ENCODE data around the gene SNX8.

The SNX8 gene

GRCh38 chr7:2242541-2243429, 71.5 kb downstream of the SNX8 start:
- DNase-seq = no peak

GRCh38 chr7:2241580-2242540, 72.4 kb downstream of the SNX8 start, which contains the start of the genes MRM2 and NUDT1:
Gene MRM2 (minus strand): TSS chr7:2242205. CDS start chr7:2242169, 36 bp downstream.
Gene NUDT1 (plus strand): TSS chr7:2242226. CDS start chr7:2244575, 2,349 bp downstream.
- peak; percentile 67 to 77 for DNase-seq

DNA sequence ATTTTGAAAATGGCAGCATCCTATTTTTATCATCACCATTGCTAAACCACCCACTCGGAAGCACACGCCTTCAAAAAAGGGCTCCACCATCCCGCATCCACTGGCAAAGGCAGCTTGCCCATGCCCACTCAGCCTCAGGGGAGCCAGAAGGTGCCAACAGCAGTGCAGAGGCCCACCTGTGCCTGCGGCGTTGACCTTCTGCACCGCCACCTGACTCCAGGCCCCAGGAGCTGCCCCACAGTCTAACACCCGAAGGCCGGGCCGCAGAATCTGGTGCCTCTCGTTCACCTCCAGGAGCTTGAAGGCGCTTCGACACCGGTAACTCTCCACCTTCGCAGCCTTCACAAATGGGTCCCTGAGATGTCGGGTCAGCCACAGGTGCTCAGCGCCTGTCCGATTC, 75.0 kb downstream of the SNX8 start:
- DNase-seq = no peak

DNA sequence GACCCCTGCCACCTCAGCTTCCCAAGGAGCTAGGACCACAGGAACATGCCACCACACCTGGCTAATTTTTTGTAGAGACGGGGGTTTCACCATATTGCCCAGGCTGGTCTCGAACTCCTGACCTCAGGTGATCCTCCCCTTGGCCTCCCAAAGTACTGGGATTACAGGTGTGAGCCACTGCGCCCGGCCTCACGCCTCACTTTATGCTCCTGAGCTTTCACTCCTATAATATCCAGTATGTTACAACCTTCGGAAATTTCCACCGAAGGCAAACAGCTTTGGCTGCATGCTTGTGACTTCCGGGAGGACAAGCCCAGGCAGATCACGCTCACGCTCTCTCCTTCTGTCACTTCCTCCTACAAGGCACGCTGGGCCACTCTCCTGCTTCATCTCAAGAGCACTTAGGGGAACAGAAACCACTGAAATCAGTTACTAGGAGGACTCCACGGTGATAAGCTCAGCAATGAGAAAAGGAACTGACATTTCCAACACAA, 77.1 kb downstream of the SNX8 start:
- peak; percentile 33 to 53 for DNase-seq

GRCh38 chr7:2233926-2234325, 80.3 kb downstream of the SNX8 start:
- no peak for DNase-seq

DNA sequence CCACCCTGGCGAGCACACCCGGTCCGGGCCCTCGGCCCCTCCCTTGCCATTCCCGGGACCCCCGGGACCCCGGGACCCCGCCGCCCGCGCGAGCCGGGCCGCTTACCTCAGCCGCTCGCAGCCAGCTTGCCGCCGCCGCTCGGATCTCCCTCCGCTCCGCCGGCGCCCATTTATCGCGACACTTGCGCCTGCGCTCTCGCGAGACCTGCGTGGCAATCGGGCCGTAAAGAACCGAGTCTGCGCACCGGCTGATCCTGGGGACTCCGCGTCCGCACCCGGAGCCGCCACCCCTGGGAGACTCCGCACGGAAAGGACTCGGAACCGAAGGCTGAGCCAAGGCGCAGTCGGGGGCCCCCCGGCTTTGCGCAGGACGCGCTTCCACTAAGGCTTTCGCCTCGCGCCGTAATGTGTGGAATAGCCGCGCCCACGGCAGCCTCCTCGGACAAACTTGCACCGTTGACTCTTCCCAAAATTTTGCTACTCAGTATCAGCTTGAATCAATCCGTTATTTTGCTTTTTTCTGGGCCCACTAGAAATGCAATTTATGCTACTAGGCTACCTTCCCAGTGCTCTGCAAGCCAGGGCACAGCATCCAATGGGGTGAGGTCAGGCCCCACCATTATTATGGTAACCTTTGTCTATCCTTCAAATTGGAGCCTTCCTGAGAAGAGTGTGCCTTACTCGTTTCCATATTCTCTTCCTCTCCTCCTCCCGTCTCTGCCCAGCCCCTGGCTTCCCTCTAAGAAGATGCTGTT, 81.3 kb downstream of the SNX8 start, which contains the start of gene MAD1L1:
Gene MAD1L1 (minus strand): TSS at position 180 of the 755 bp plus-strand sequence. CDS start 2,812 bp downstream, outside the sequence.
- DNase-seq = peak; percentile 64 to 79

- DNase-seq = no peak
These were observed 82.1 kb downstream of the SNX8 start for GRCh38 chr7:2231992-2232765.

- DNase-seq = no peak
These were observed 83.4 kb downstream of the SNX8 start for GRCh38 chr7:2230882-2231281.

- no peak for DNase-seq
These were observed 84.0 kb downstream of the SNX8 start for GRCh38 chr7:2230226-2230625.

GRCh38 chr7:2229467-2229866, 84.8 kb downstream of the SNX8 start:
- no peak for DNase-seq

DNA sequence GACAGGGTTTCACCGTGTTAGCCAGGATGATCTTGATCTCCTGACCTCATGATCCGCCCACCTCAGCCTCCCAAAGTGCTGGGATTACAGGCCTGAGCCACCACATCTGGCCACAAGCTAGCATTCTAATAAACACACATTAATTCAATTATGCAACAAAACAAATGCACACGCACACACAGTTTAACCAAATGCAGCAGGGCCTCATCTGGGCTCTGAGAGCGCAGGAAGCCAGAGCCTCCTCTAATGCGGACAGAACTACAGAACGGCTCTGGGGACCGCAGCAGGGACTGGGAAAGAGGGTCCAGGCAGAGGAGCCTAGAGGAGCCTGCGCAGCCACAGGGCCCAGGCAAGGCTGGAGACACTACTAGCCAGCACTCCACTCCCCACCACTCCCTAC, 85.3 kb downstream of the SNX8 start:
- DNase-seq = no peak

GRCh38 chr7:2227699-2228098, 86.5 kb downstream of the SNX8 start:
- no peak for DNase-seq

DNA sequence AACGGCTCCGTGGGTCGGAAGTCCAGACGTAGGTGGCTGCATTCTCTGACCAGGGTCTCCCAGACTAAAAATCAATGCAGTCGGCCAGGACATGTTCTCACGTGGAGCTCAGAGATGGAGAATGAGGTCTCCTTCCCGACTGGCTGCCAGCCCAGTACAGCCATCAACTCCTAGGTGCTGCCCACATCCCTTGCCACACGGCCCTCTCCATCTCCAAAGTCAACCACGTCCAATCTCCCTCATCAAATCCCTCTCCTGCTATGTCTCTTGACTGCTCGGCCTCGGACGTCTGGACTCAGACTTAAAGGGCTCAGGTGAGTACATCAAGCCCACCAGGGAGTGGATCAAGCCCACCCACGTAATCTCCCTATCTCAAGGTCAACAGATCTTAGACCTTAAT, 88.4 kb downstream of the SNX8 start:
- no peak for DNase-seq

DNA sequence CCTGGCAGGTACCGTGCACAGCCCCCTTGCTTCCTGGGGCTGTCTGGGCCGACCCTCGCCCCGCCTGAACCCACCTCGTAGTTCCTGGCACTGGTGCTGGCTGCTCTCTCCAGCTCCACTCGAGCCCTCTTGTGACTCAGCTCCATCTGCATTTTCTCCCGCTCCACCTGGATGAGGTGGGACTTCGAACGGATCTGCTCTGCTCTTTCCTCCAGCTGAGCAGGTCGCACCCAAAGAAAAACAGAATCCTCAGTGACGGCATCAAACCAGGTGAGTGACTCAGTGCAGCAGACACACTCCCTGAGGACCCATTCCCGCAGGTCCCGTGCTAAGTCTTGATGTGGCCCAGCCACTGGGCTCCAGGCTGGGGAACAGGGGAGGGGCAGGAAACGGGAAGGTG, 88.9 kb downstream of the SNX8 start:
- DNase-seq = no peak

DNA sequence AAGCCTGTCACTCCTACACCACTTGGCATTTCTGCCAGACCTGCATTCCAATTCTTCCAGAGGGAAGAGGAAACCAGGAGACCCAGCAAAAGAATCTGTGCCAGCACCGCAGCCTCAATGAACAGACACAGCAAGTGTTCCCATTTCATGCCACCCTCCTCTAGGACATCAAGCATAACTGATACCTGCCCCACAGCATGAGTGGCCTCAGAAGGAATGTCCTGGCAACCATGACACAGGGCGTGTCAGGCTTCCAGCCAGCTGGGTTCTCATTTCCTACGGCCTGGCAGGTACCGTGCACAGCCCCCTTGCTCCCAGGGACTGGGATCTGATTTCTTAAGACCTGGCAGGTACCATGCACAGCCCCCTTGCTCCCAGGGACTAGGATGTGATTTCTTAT, 89.3 kb downstream of the SNX8 start:
- DNase-seq = no peak

- no peak for DNase-seq
These were observed 89.7 kb downstream of the SNX8 start for GRCh38 chr7:2224491-2224928.

- no peak for DNase-seq
These were observed 90.9 kb downstream of the SNX8 start for GRCh38 chr7:2223321-2223720.

GRCh38 chr7:2222516-2222915, 91.7 kb downstream of the SNX8 start:
- no peak for DNase-seq

DNA sequence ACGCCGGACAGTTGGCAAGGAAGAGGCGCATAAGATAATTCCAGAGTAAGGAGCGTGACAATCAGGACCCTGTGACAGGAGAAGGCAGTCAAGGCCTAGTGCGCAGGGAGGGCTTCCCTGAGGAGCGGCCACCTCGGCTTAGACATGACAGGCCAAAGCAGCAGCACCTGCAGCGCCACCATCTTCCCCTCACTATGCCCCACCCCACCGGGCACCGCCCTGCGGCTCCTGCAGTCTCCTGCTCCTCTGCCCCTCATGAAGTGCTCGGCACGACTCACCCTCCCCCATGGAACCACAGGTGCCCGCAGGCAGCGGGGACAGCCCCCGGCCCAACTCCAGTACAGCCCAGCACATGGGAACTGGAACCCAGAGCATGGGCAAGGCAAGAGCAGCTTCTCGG, 93.3 kb downstream of the SNX8 start:
- no peak for DNase-seq

DNA sequence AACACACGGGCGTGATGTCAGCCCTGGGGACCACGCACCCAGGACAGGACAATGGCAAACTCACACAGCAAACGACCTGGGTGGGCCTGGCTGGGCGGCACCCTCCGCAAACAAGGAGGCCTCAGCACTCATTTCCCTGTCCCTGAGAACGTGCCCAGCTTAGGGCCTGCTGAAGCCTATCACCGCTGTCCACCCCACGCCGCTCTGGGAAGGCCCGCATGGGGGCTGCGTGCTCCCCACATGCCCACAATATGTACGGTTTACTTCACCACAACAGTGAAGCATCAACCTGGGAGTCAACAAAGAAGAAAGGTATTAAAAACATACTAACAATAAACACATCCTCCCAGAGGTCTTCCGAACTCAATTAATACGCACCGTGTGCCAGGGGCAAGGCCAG, 93.7 kb downstream of the SNX8 start:
- no peak for DNase-seq

- DNase-seq = no peak
These were observed 94.2 kb downstream of the SNX8 start for GRCh38 chr7:2220030-2220429.

Data from hippocampal formation (tissue), 2 donors.